HepG2 (cell line): ENCODE measurements around the gene ACKR3. TPM values are rescaled to one million over a fixed set of nuclear protein-coding genes. Genes with fewer than 3 reads are reported as not detected.

ENCODE experiments used
- ATAC-seq: fragments of 200-7000 bp; cut with Tn5 transposase; 3 replicates; pipeline ENCODE4 v1.9.1; 2020; ENCODE audit warnings: mild to moderate bottlenecking, moderate library complexity
- BruUV-seq: library from RNA; stranded (reverse); fragments of 400-500 nt; replicated peaks from 2 replicates; lab custom pipeline; 2021; lab: Mats Ljungman, UMichigan
- CTCF ChIA-PET: fragments of 300-600 bp; formaldehyde crosslinking; extraction: SDS; loops from one replicate; lab custom pipeline; 2021; ENCODE audit warnings: low total read pairs, inconsistent platforms, low intra/inter-chr PET ratio; lab: Yijun Ruan, JAX
- POLR2A ChIA-PET: fragments of 350-600 bp; sonication (Branson Sonifier 250); formaldehyde crosslinking; loops from one replicate; lab custom pipeline; 2020; ENCODE audit warnings: antibody characterized with exemption, inconsistent platforms; lab: Yijun Ruan, JAX
- DNase-seq: peaks from one replicate; pipeline ENCODE4 v3.0.0-alpha.2; 2015; ENCODE audit warnings: low spot score
- FAIRE-seq: peaks from 3 replicates; lab custom pipeline; 2011; peaks lifted over from hg19 to GRCh38; lab: Jason Lieb, UNC
- H2AFZ ChIP-seq: one replicate; pipeline ENCODE4 v1.6.1; 2011; ENCODE audit warnings: low read length, inconsistent platforms
- H3K27ac ChIP-seq: fragments of 300-600 bp; 3 replicates; pipeline ENCODE4 v1.8.0; 2011; ENCODE audit warnings: mixed run types, mild to moderate bottlenecking, mixed read lengths, low read length, inconsistent platforms; ENCODE audit not compliant: insufficient read depth; ENCODE audit errors: extremely low read length
- H3K27me3 ChIP-seq, 2 experiments: fragments of 200-600 bp in 1 of 2; 2 replicates in 1 of 2; 3 replicates in 1 of 2; pipeline versions ENCODE4 v1.6.0 to v1.8.0; 2011; ENCODE audit warnings: low read length in 2 of 2, mild to moderate bottlenecking in 2 of 2, moderate library complexity in 2 of 2, inconsistent platforms in 1 of 2; ENCODE audit not compliant: insufficient read depth in 2 of 2, control insufficient read depth in 1 of 2
- H3K36me3 ChIP-seq, 2 experiments: fragments of 200-600 bp in 1 of 2; replicated peaks in 1 of 2; 2 replicates in 1 of 2; 3 replicates in 1 of 2; pipeline versions ENCODE4 v1.5.1 to v1.8.0; 2011; ENCODE audit warnings: low read length in 2 of 2, inconsistent platforms in 1 of 2; ENCODE audit not compliant: insufficient read depth in 2 of 2, control insufficient read depth in 1 of 2
- H3K4me1 ChIP-seq: 2 replicates; pipeline ENCODE4 v1.5.1; 2012; ENCODE audit warnings: low read length, inconsistent platforms; ENCODE audit not compliant: insufficient read depth
- H3K4me2 ChIP-seq: 2 replicates; pipeline ENCODE4 v1.6.0; 2011; ENCODE audit warnings: low read depth, low read length, inconsistent platforms
- H3K4me3 ChIP-seq, 3 experiments: fragments of 200-600 bp in 1 of 3; sonication (generic), shearing (Covaris generic) in 1 of 3; replicated peaks in 1 of 3; 2 replicates each; pipeline ENCODE4 v1.5.1; 2011 to 2016; ENCODE audit warnings: low read length in 3 of 3, inconsistent platforms in 2 of 3, low read depth in 2 of 3, mild to moderate bottlenecking in 2 of 3, control low read depth in 1 of 3, mixed read lengths in 1 of 3; ENCODE audit not compliant: insufficient read depth in 1 of 3
- H3K79me2 ChIP-seq: one replicate; pipeline ENCODE4 v1.6.1; 2011; ENCODE audit warnings: low read length, inconsistent platforms; ENCODE audit not compliant: insufficient read depth
- H3K9ac ChIP-seq: 2 replicates; pipeline ENCODE4 v1.6.0; 2011; ENCODE audit warnings: mild to moderate bottlenecking, low read depth, low read length, inconsistent platforms; ENCODE audit not compliant: insufficient read depth
- H3K9me3 ChIP-seq: 2 replicates; pipeline ENCODE4 v1.5.1; 2012; ENCODE audit warnings: mild to moderate bottlenecking, low read length
- H4K20me1 ChIP-seq: 2 replicates; pipeline ENCODE4 v1.6.0; 2011; ENCODE audit warnings: inconsistent platforms, mild to moderate bottlenecking, low read length, moderate library complexity; ENCODE audit not compliant: insufficient read depth
- ATF6 ChIP-seq: sonication (generic); formaldehyde crosslinking; conservative IDR thresholded peaks from 2 replicates; pipeline ENCODE4 v1.4.0; 2020; ENCODE audit warnings: missing genetic modification reagents
- FIP1L1 ChIP-seq: fragments of 200-400 bp; formaldehyde crosslinking; IDR thresholded peaks from 2 replicates; pipeline ENCODE4 v1.6.1; 2018; ENCODE audit warnings: low read depth, mild to moderate bottlenecking, low read length, moderate library complexity, borderline replicate concordance; ENCODE audit not compliant: insufficient read depth
- KAT2B ChIP-seq: fragments of 150-350 bp; IDR thresholded peaks from 2 replicates; pipeline ENCODE4 v1.6.1; 2014; ENCODE audit warnings: low read depth, low read length, borderline replicate concordance
- MAX ChIP-seq: IDR thresholded peaks from 2 replicates; pipeline ENCODE4 v1.6.1; 2012; ENCODE audit warnings: inconsistent platforms
- NR1H2 ChIP-seq: sonication (generic); formaldehyde crosslinking; IDR thresholded peaks from 2 replicates; pipeline ENCODE4 v1.8.1; 2022; ENCODE audit warnings: low read depth, missing genetic modification reagents, borderline replicate concordance
- NR2C2 ChIP-seq: sonication (generic); formaldehyde crosslinking; IDR thresholded peaks from 2 replicates; pipeline ENCODE4 v1.4.0; 2020; ENCODE audit warnings: missing genetic modification reagents, mild to moderate bottlenecking, moderate library complexity, borderline replicate concordance
- SRSF4 ChIP-seq: fragments of 200-400 bp; formaldehyde crosslinking; IDR thresholded peaks from one replicate; pipeline ENCODE4 v1.6.1; 2018; ENCODE audit warnings: mild to moderate bottlenecking, low read depth, low read length, moderate library complexity; ENCODE audit not compliant: poor library complexity, severe bottlenecking
- ZBTB21 ChIP-seq: sonication (generic); formaldehyde crosslinking; IDR thresholded peaks from 2 replicates; pipeline ENCODE4 v1.4.0; 2020; ENCODE audit warnings: missing genetic modification reagents
- ZNF275 ChIP-seq: sonication (generic); formaldehyde crosslinking; IDR thresholded peaks from 2 replicates; pipeline ENCODE4 v1.8.0; 2022; ENCODE audit warnings: missing genetic modification reagents, mild to moderate bottlenecking, inconsistent platforms, borderline replicate concordance
- ZNF569 ChIP-seq: sonication (generic); formaldehyde crosslinking; IDR thresholded peaks from 2 replicates; pipeline ENCODE4 v1.5.0; 2020; ENCODE audit warnings: mild to moderate bottlenecking, missing genetic modification reagents, moderate library complexity, borderline replicate concordance
- ZSCAN12 ChIP-seq: sonication (generic); formaldehyde crosslinking; IDR thresholded peaks from 2 replicates; pipeline ENCODE4 v1.9.0; 2021; ENCODE audit warnings: mild to moderate bottlenecking, missing genetic modification reagents
- WGBS: methylation state at CpG from one replicate; pipeline ENCODE4 v1.1.6; 2017; ENCODE audit warnings: low lambda C conversion rate; 5-methylcytosine and 5-hydroxymethylcytosine counted together
- in situ Hi-C: cut with HindIII; loops from 2 replicates; pipeline ENCODE4 v1.10.0; 2017; ENCODE audit warnings: low pct_unique_long_range_greater_than_20kb; ENCODE audit not compliant: extremely low pct_ligation_motif_present
- intact Hi-C: fragments of 100-400 bp; cut with micrococcal nuclease; formaldehyde crosslinking; loops from one replicate; pipeline ENCODE4 v1.10.0; 2022; ENCODE audit not compliant: unreplicated experiment
- polyA plus RNA-seq, 8 experiments: library from polyadenylated mRNA; depleted of rRNA in 3 of 8; stranded (reverse) in 7 of 8; unstranded in 1 of 8; fragments of >200 nt; fragmentation: Illumina TruSeq in 4 of 8; extraction: Trizol in 4 of 8; gene quantifications; 2 replicates each; pipeline versions ENCODE4 v1.2.1 to v1.2.3, GENCODE V29; 2011 to 2016; ENCODE audit warnings: low read depth in 4 of 8, missing spikeins in 1 of 8, mixed read lengths in 1 of 8; ENCODE audit not compliant: insufficient read depth in 1 of 8
- total RNA-seq, 5 experiments: library from RNA; depleted of rRNA; stranded (reverse); fragments of >200 nt; fragmentation: Illumina TruSeq; extraction: Trizol; gene quantifications; 2 replicates each; pipeline ENCODE4 v1.2.3, GENCODE V29; 2016; ENCODE audit warnings: low read depth in 1 of 5

Gene ACKR3
- total and polyA plus RNA-seq, 2 of the 13 experiments (the other 11 are each of a cell fraction or from before 2014, with no cell fraction given), result not detected

- POLR2A ChIA-PET, result no interaction called here
- DNase-seq, result no peak
- no peak overlapping the region for H3K27ac ChIP-seq
- in situ Hi-C loops, result no loop called here
- H4K20me1 ChIP-seq, result no peaks in the 10 kb centered on the region
- H3K4me3 ChIP-seq, result no peak overlapping the region
- no peaks in the 10 kb centered on the region for H3K79me2 ChIP-seq
- CTCF ChIA-PET, result no interaction called here
- H3K27me3 ChIP-seq, result peaks cover 0 to 66% of the 10 kb centered on the region in 2 experiments
- H3K4me1 ChIP-seq, result peaks cover 15% of the 10 kb centered on the region
- intact Hi-C loops, result no loop called here
- TF ChIP-seq NR2C2 (CRISPR knock-in tag), result no peak
- no peak for TF ChIP-seq SRSF4
- TF ChIP-seq FIP1L1, result no peak
- TF ChIP-seq ATF6 (CRISPR knock-in tag), result no peak
- no peak for TF ChIP-seq KAT2B
- TF ChIP-seq MAX, result no peak
- TF ChIP-seq ZNF275 (CRISPR knock-in tag), result no peak
- no peak for TF ChIP-seq ZNF569
- no peak for TF ChIP-seq ZBTB21 (CRISPR knock-in tag)
- TF ChIP-seq ZSCAN12 (CRISPR knock-in tag), result no peak
- TF ChIP-seq NR1H2 (CRISPR knock-in tag), result no peak
- TF ChIP-seq, all 625 proteins: peak for 0
- no peak overlapping the region for H2AFZ ChIP-seq
- no peak overlapping the region for H3K9ac ChIP-seq
- no peak for FAIRE-seq
- H3K36me3 ChIP-seq, result no peaks in the 10 kb centered on the region
- H3K4me2 ChIP-seq, result no peak overlapping the region
- no peaks in the 10 kb centered on the region for H3K9me3 ChIP-seq
- 24% methylated on average over 7 of the region's 12 CpGs for WGBS
- no TSS peak for BruUV-seq
- ATAC-seq, result no peak
These were observed 3.7 kb downstream of the ACKR3 start for GRCh38 chr2:236573066-236573929.
